HepG2 (cell line): ENCODE data around the gene UROD. TPM values are rescaled to one million over a fixed set of nuclear protein-coding genes. Genes with fewer than 3 reads are reported as not detected.

Source experiments
- ATAC-seq: fragments of 200-7000 bp; cut with Tn5 transposase; 3 replicates; pipeline ENCODE4 v1.9.1; 2020; ENCODE audit warnings: mild to moderate bottlenecking, moderate library complexity
- BruUV-seq: library from RNA; stranded (reverse); fragments of 400-500 nt; replicated peaks from 2 replicates; lab custom pipeline; 2021; lab: Mats Ljungman, UMichigan
- CTCF ChIA-PET: fragments of 300-600 bp; formaldehyde crosslinking; extraction: SDS; loops from one replicate; lab custom pipeline; 2021; ENCODE audit warnings: low total read pairs, inconsistent platforms, low intra/inter-chr PET ratio; lab: Yijun Ruan, JAX
- POLR2A ChIA-PET: fragments of 350-600 bp; sonication (Branson Sonifier 250); formaldehyde crosslinking; loops from one replicate; lab custom pipeline; 2020; ENCODE audit warnings: antibody characterized with exemption, inconsistent platforms; lab: Yijun Ruan, JAX
- DNase-seq: peaks from one replicate; pipeline ENCODE4 v3.0.0-alpha.2; 2015; ENCODE audit warnings: low spot score
- FAIRE-seq: peaks from 3 replicates; lab custom pipeline; 2011; peaks lifted over from hg19 to GRCh38; lab: Jason Lieb, UNC
- H2AFZ ChIP-seq: one replicate; pipeline ENCODE4 v1.6.1; 2011; ENCODE audit warnings: low read length, inconsistent platforms
- H3K27ac ChIP-seq: fragments of 300-600 bp; 3 replicates; pipeline ENCODE4 v1.8.0; 2011; ENCODE audit warnings: mixed run types, mild to moderate bottlenecking, mixed read lengths, low read length, inconsistent platforms; ENCODE audit not compliant: insufficient read depth; ENCODE audit errors: extremely low read length
- H3K27me3 ChIP-seq, 2 experiments: fragments of 200-600 bp in 1 of 2; 2 replicates in 1 of 2; 3 replicates in 1 of 2; pipeline versions ENCODE4 v1.6.0 to v1.8.0; 2011; ENCODE audit warnings: low read length in 2 of 2, mild to moderate bottlenecking in 2 of 2, moderate library complexity in 2 of 2, inconsistent platforms in 1 of 2; ENCODE audit not compliant: insufficient read depth in 2 of 2, control insufficient read depth in 1 of 2
- H3K36me3 ChIP-seq, 2 experiments: fragments of 200-600 bp in 1 of 2; replicated peaks in 1 of 2; 2 replicates in 1 of 2; 3 replicates in 1 of 2; pipeline versions ENCODE4 v1.5.1 to v1.8.0; 2011; ENCODE audit warnings: low read length in 2 of 2, inconsistent platforms in 1 of 2; ENCODE audit not compliant: insufficient read depth in 2 of 2, control insufficient read depth in 1 of 2
- H3K4me1 ChIP-seq: 2 replicates; pipeline ENCODE4 v1.5.1; 2012; ENCODE audit warnings: low read length, inconsistent platforms; ENCODE audit not compliant: insufficient read depth
- H3K4me2 ChIP-seq: 2 replicates; pipeline ENCODE4 v1.6.0; 2011; ENCODE audit warnings: low read depth, low read length, inconsistent platforms
- H3K4me3 ChIP-seq, 3 experiments: fragments of 200-600 bp in 1 of 3; sonication (generic), shearing (Covaris generic) in 1 of 3; replicated peaks in 1 of 3; 2 replicates each; pipeline ENCODE4 v1.5.1; 2011 to 2016; ENCODE audit warnings: low read length in 3 of 3, inconsistent platforms in 2 of 3, low read depth in 2 of 3, mild to moderate bottlenecking in 2 of 3, control low read depth in 1 of 3, mixed read lengths in 1 of 3; ENCODE audit not compliant: insufficient read depth in 1 of 3
- H3K79me2 ChIP-seq: one replicate; pipeline ENCODE4 v1.6.1; 2011; ENCODE audit warnings: low read length, inconsistent platforms; ENCODE audit not compliant: insufficient read depth
- H3K9ac ChIP-seq: 2 replicates; pipeline ENCODE4 v1.6.0; 2011; ENCODE audit warnings: mild to moderate bottlenecking, low read depth, low read length, inconsistent platforms; ENCODE audit not compliant: insufficient read depth
- H3K9me3 ChIP-seq: 2 replicates; pipeline ENCODE4 v1.5.1; 2012; ENCODE audit warnings: mild to moderate bottlenecking, low read length
- H4K20me1 ChIP-seq: 2 replicates; pipeline ENCODE4 v1.6.0; 2011; ENCODE audit warnings: inconsistent platforms, mild to moderate bottlenecking, low read length, moderate library complexity; ENCODE audit not compliant: insufficient read depth
- EED ChIP-seq: sonication (generic); formaldehyde crosslinking; IDR thresholded peaks from 2 replicates; pipeline ENCODE4 v1.5.0; 2020; ENCODE audit warnings: mild to moderate bottlenecking, missing genetic modification reagents
- ERF ChIP-seq: IDR thresholded peaks from 2 replicates; pipeline ENCODE4 v1.6.1; 2018; ENCODE audit warnings: missing biosample characterization, missing genetic modification reagents
- IKZF4 ChIP-seq: sonication (generic); formaldehyde crosslinking; IDR thresholded peaks from 2 replicates; pipeline ENCODE4 v1.5.1; 2020; ENCODE audit warnings: borderline replicate concordance, mild to moderate bottlenecking, low read depth, missing genetic modification reagents; ENCODE audit errors: not compliant biosample characterization
- KDM2A ChIP-seq: sonication (generic); formaldehyde crosslinking; IDR thresholded peaks from 2 replicates; pipeline ENCODE4 v1.4.0; 2020; ENCODE audit warnings: low read depth, missing genetic modification reagents, borderline replicate concordance
- KLF13 ChIP-seq: sonication (generic); formaldehyde crosslinking; IDR thresholded peaks from 2 replicates; pipeline ENCODE4 v1.4.0; 2020; ENCODE audit warnings: mild to moderate bottlenecking, missing genetic modification reagents
- NFIC ChIP-seq: IDR thresholded peaks from 2 replicates; pipeline ENCODE4 v1.6.1; 2012; ENCODE audit warnings: mild to moderate bottlenecking, low read length, inconsistent platforms
- POLR2G ChIP-seq: fragments of 200-400 bp; formaldehyde crosslinking; IDR thresholded peaks from 2 replicates; pipeline ENCODE4 v1.6.1; 2018; ENCODE audit warnings: mild to moderate bottlenecking, low read depth, low read length, moderate library complexity
- ZNF180 ChIP-seq: sonication (generic); formaldehyde crosslinking; IDR thresholded peaks from 2 replicates; pipeline ENCODE4 v1.4.0; 2020; ENCODE audit warnings: low read depth, missing genetic modification reagents, borderline replicate concordance
- WGBS: methylation state at CpG from one replicate; pipeline ENCODE4 v1.1.6; 2017; ENCODE audit warnings: low lambda C conversion rate; 5-methylcytosine and 5-hydroxymethylcytosine counted together
- in situ Hi-C: cut with HindIII; loops from 2 replicates; pipeline ENCODE4 v1.10.0; 2017; ENCODE audit warnings: low pct_unique_long_range_greater_than_20kb; ENCODE audit not compliant: extremely low pct_ligation_motif_present
- intact Hi-C: fragments of 100-400 bp; cut with micrococcal nuclease; formaldehyde crosslinking; loops from one replicate; pipeline ENCODE4 v1.10.0; 2022; ENCODE audit not compliant: unreplicated experiment
- polyA plus RNA-seq, 8 experiments: library from polyadenylated mRNA; depleted of rRNA in 3 of 8; stranded (reverse) in 7 of 8; unstranded in 1 of 8; fragments of >200 nt; fragmentation: Illumina TruSeq in 4 of 8; extraction: Trizol in 4 of 8; gene quantifications; 2 replicates each; pipeline versions ENCODE4 v1.2.1 to v1.2.3, GENCODE V29; 2011 to 2016; ENCODE audit warnings: low read depth in 4 of 8, missing spikeins in 1 of 8, mixed read lengths in 1 of 8; ENCODE audit not compliant: insufficient read depth in 1 of 8
- total RNA-seq, 5 experiments: library from RNA; depleted of rRNA; stranded (reverse); fragments of >200 nt; fragmentation: Illumina TruSeq; extraction: Trizol; gene quantifications; 2 replicates each; pipeline ENCODE4 v1.2.3, GENCODE V29; 2016; ENCODE audit warnings: low read depth in 1 of 5
- TF ChIP-seq, protein P1 (sequence below): sonication (generic); formaldehyde crosslinking; IDR thresholded peaks from 2 replicates; pipeline ENCODE4 v1.5.1; 2020; ENCODE audit warnings: mild to moderate bottlenecking, missing genetic modification reagents, borderline replicate concordance

The UROD gene
- total and polyA plus RNA-seq, 2 of the 13 experiments (the other 11 are each of a cell fraction or from before 2014, with no cell fraction given): 162 to 171 TPM

DNA sequence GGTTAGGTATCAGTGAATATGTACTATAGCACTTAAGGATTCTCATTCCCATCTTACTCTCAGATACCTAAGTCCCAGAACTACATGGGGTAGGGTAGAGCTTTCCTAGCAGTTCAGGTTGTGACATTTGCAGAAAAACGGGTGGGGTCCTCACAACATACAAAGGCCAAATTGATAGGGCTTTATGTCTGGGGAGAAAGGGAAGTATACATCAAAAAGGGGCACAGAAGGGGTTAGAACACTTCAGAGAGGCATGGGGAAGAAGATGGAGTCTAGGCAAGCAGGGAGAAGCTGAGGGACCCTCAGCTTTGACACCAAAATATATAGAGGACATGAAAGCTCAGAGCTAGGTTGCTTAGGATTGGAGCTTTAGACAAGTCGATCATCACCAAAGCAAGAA, 3.6 kb downstream of the UROD start:
- CTCF ChIA-PET: interaction anchor here (1.5 kb wide), 1 partner anchor 282 kb away, joined by 3 read pairs; no protein-coding TSS in a partner anchor
- Histone ChIP-seq H3K4me2 (no peak overlapping the region), H3K36me3 (peaks cover 0 to 14% of the 10 kb centered on the region in 2 experiments; a peak in 3 of 5 replicates), H4K20me1 (no peaks in the 10 kb centered on the region), H3K4me3 (no peak overlapping the region), H3K27ac (no peak overlapping the region)
- intact Hi-C loops: loop anchor here (2.0 kb wide), 1 partner anchor 475 kb away; the partner anchor contains the start of gene TESK2
- TF ChIP-seq POLR2G: 0 out of 2 replicates have a peak, but pooled peaks have one; percentile 3
- TF ChIP-seq ZNF180 (CRISPR knock-in tag): no peak
- TF ChIP-seq, all 625 proteins: peak for 1
- Histone ChIP-seq H3K4me1 (peaks cover 22% of the 10 kb centered on the region), H3K79me2 (peaks cover 17% of the 10 kb centered on the region), H3K9ac (no peak overlapping the region), H3K9me3 (no peaks in the 10 kb centered on the region), H2AFZ (no peak overlapping the region), H3K27me3 (no peaks in the 10 kb centered on the region; a peak in 1 of 5 replicates)
- no peak for ATAC-seq
- FAIRE-seq: no peak
- DNase-seq: no peak
- no TSS peak for BruUV-seq
- POLR2A ChIA-PET: interaction anchor here (10.4 kb wide), 1 partner anchor 285 kb away, joined by 231 read pairs; no protein-coding TSS in a partner anchor
- in situ Hi-C loops: loop anchor here (10.0 to 25.0 kb wide), 2 partner anchors 178 to 219 kb away; partner anchors contain the start of gene PTCH2
- WGBS: 74% methylated on average over 2 of the region's 2 CpGs

DNA sequence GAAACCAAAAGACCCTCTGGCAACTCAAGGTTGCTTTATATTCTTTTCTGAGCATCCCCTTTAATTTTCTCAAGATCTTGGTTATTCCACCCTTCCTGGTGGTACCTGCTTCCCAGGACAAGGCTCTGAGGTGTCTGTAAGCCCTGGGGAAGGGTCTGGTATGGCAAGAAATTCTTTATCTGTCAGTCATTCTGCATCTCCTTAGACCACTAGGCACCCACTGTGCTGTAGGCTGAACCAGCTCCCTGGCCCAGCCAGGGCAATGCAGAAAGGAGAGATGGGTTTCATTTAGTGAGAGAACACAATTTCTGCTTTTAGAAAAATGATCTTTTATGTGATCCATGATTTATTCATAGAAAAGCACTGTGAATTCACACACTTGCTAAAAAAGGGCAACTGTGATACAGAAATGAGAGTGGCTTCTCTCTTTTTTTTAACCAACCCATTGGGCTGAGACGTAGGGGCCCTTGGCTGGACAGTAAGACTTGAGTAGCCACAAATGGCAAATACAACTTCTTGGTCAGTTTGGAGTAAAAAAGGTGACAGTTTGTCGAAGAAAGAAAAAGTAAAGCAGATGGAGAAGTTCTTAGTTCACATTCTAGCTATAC, 4.1 kb downstream of the UROD start:
- Histone ChIP-seq H3K27me3 (no peaks in the 10 kb centered on the region; a peak in 1 of 5 replicates), H2AFZ (no peak overlapping the region), H3K36me3 (peaks cover 0 to 14% of the 10 kb centered on the region in 2 experiments; a peak in 3 of 5 replicates)
- in situ Hi-C loops: loop anchor here (10.0 to 25.0 kb wide), 2 partner anchors 179 to 219 kb away; partner anchors contain the start of gene PTCH2
- DNase-seq (no peak), ATAC-seq (no peak)
- 98% methylated on average over 2 of the region's 2 CpGs for WGBS
- CTCF ChIA-PET: interaction anchor here (1.5 kb wide), 1 partner anchor 282 kb away, joined by 3 read pairs; no protein-coding TSS in a partner anchor
- TF ChIP-seq NFIC (no peak), ERF (CRISPR knock-in tag) (no peak), POLR2G (0 out of 2 replicates have a peak, but pooled peaks have one; percentile 5), EED (CRISPR knock-in tag) (no peak), KLF13 (CRISPR knock-in tag) (no peak), IKZF4 (CRISPR knock-in tag) (no peak), KDM2A (CRISPR knock-in tag) (no peak)
- TF ChIP-seq, protein P1, sequence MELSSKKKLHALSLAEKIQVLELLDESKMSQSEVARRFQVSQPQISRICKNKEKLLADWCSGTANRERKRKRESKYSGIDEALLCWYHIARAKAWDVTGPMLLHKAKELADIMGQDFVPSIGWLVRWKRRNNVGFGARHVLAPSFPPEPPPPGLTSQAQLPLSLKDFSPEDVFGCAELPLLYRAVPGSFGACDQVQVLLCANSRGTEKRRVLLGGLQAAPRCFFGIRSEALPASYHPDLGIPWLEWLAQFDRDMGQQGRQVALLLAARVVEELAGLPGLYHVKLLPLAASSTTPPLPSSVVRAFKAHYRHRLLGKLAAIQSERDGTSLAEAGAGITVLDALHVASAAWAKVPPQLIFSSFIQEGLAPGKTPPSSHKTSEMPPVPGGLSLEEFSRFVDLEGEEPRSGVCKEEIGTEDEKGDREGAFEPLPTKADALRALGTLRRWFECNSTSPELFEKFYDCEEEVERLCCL: no peak
- TF ChIP-seq, all 625 proteins: peak for 1
- POLR2A ChIA-PET: interaction anchor here (10.4 kb wide), 1 partner anchor 285 kb away, joined by 231 read pairs; no protein-coding TSS in a partner anchor
- Histone ChIP-seq H3K4me1 (peaks cover 22% of the 10 kb centered on the region), H3K4me2 (no peak overlapping the region), H3K4me3 (no peak overlapping the region), H3K9me3 (no peaks in the 10 kb centered on the region), H4K20me1 (no peaks in the 10 kb centered on the region), H3K79me2 (peaks cover 14% of the 10 kb centered on the region), H3K27ac (no peak overlapping the region), H3K9ac (no peak overlapping the region)
- BruUV-seq: no TSS peak
- intact Hi-C loops: loop anchor here (2.0 kb wide), 1 partner anchor 475 kb away; the partner anchor contains the start of gene TESK2
- no peak for FAIRE-seq
